CD8-positive, alpha-beta memory T cell (primary cell): ENCODE data around the gene IRF2BP2. TPM values are rescaled to one million over a fixed set of nuclear protein-coding genes. Genes with fewer than 3 reads are reported as not detected.
"Not testable (repeated sequence)": the region's sequence is repeated elsewhere in the genome, so short reads cannot be mapped to it uniquely, and the experiment has no call there.

ENCODE experiments used
- CTCF ChIA-PET: fragments of 350-600 bp; sonication (Branson Sonifier 250); formaldehyde crosslinking; loops from one replicate; lab custom pipeline; 2021; ENCODE audit warnings: antibody characterized with exemption; lab: Charles Lee
- POLR2A ChIA-PET: fragments of 350-600 bp; sonication (Branson Sonifier 250); formaldehyde crosslinking; loops from one replicate; lab custom pipeline; 2021; ENCODE audit warnings: antibody characterized with exemption; lab: Charles Lee
- DNase-seq, 5 donors: peaks; one replicate each; pipeline versions ENCODE4 v3.0.0 to v3.0.0-alpha.2; 2020 to 2022; ENCODE audit warnings: mixed read lengths in 1 of 5
- H3K27ac ChIP-seq: one replicate; pipeline ENCODE4 v1.7.0; 2013; ENCODE audit warnings: low read depth, mild to moderate bottlenecking, low read length, moderate library complexity
- H3K27me3 ChIP-seq: 2 replicates; pipeline ENCODE4 v1.7.0; 2013; ENCODE audit warnings: low read length, mild to moderate bottlenecking; ENCODE audit not compliant: insufficient read depth, poor library complexity, severe bottlenecking
- H3K36me3 ChIP-seq: 2 replicates; pipeline ENCODE4 v1.7.0; 2013; ENCODE audit warnings: mild to moderate bottlenecking, low read length, moderate library complexity; ENCODE audit not compliant: insufficient read depth
- H3K4me1 ChIP-seq: 2 replicates; pipeline ENCODE4 v1.7.0; 2013; ENCODE audit warnings: mild to moderate bottlenecking, low read length, moderate library complexity; ENCODE audit not compliant: insufficient read depth
- H3K4me3 ChIP-seq: 2 replicates; pipeline ENCODE4 v1.7.0; 2013; ENCODE audit warnings: mild to moderate bottlenecking, low read length
- H3K9me3 ChIP-seq: 2 replicates; pipeline ENCODE4 v1.7.0; 2013; ENCODE audit warnings: mild to moderate bottlenecking, low read length
- H3K27ac Mint-ChIP-seq, 8 donors: one replicate each; pipeline ENCODE4 v1.8.0; 2020 to 2021; ENCODE audit warnings: mixed read lengths in 8 of 8, mild to moderate bottlenecking in 6 of 8, inconsistent platforms in 3 of 8, moderate library complexity in 3 of 8
- H3K27me3 Mint-ChIP-seq, 2 donors: one replicate each; pipeline ENCODE4 v1.8.0; 2020 to 2021; ENCODE audit warnings: mixed read lengths in 2 of 2, mild to moderate bottlenecking in 1 of 2, moderate library complexity in 1 of 2
- H3K36me3 Mint-ChIP-seq, 3 donors: one replicate each; pipeline ENCODE4 v1.8.0; 2020 to 2021; ENCODE audit warnings: mixed read lengths in 3 of 3, inconsistent platforms in 1 of 3, mild to moderate bottlenecking in 1 of 3
- H3K4me1 Mint-ChIP-seq, 3 donors: one replicate each; pipeline ENCODE4 v1.8.0; 2020 to 2021; ENCODE audit warnings: mixed read lengths in 3 of 3, inconsistent platforms in 1 of 3, mild to moderate bottlenecking in 1 of 3
- H3K4me3 Mint-ChIP-seq, 7 donors: one replicate each; pipeline ENCODE4 v1.8.0; 2020 to 2021; ENCODE audit warnings: mixed read lengths in 7 of 7, mild to moderate bottlenecking in 6 of 7, moderate library complexity in 4 of 7, inconsistent platforms in 2 of 7
- H3K9me3 Mint-ChIP-seq, 5 donors: one replicate each; pipeline ENCODE4 v1.8.0; 2020 to 2022; ENCODE audit warnings: mixed read lengths in 5 of 5, mild to moderate bottlenecking in 3 of 5, moderate library complexity in 2 of 5, inconsistent platforms in 1 of 5
- polyA plus RNA-seq: library from polyadenylated mRNA; unstranded; fragments of 300-500 nt; fragmentation: Illumina TruSeq; gene quantifications from one replicate; pipeline ENCODE4 v1.2.3, GENCODE V29; 2021
- total RNA-seq, 2 experiments: library from RNA; stranded (reverse); gene quantifications; one replicate each; pipeline ENCODE4 v1.2.3, GENCODE V29; 2021

Gene IRF2BP2
- total and polyA plus RNA-seq, 3 experiments from 2014 or later: 42.5 to 98.4 (median 91.8) TPM

DNA sequence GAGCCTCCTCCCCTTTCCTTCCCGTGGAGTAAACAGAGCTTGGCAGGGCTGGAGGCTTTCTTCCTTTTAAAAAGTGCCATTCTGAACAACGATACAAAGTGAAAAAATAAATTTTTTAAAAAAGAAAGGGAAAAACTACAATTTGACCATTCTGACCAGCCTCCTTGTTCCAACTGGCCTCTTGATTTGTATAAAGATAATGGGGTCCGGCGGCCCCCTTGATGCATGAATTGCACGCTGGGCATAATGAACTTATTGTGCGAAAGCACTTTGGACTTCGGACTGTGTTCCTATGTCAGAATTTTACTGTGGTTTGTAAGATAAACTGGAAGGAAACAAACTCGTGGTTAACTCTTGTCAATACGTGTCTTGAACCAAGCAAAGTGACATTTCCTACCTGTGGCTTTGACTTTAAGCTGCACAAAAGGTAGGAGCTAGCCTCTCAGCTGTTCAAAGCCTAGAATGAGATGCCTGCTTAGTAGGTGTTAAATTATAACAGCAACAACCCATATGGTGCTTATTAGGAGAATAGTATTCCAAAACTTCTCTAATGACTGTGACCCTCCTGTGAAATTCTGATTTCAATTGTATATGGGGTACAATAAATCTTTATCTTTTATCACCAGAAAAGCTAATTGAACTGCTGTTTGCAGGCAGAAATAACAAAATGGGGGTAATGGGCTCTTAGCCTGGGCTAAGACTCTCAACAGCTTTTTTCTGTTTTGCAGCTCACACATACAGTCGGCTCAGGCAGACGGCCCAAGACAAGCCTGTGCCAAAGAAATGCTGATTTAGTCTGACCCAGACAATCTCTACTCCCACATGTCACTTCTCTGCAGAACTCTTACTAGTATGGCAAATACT lies 9.3 kb downstream of the IRF2BP2 start:
- H3K27me3 ChIP-seq: no peaks in the 10 kb centered on the region
- H3K4me1 ChIP-seq: peaks cover 65% of the 10 kb centered on the region
- Mint-ChIP-seq H3K27ac (peak overlapping the region; percentile 93 to 99 (median 98)), H3K27me3 (no peaks in the 10 kb centered on the region), H3K4me1 (peaks cover 54 to 68% (median 66%) of the 10 kb centered on the region in 3 donors), H3K4me3 (peak overlapping the region; percentile 82 to 90 (median 89)), H3K9me3 (no peaks in the 10 kb centered on the region), H3K36me3 (peaks cover 2 to 21% (median 13%) of the 10 kb centered on the region in 3 donors)
- DNase-seq: peak in 2 of 5 donors; percentile 71
- ChIA-PET POLR2A (interaction anchor here (0.5 to 3.5 kb wide), 10 partner anchors 10 to 483 kb away, joined by 3 to 101 read pairs (median 4); partner anchors contain the start of gene IRF2BP2), CTCF (interaction anchor here (0.8 to 9.5 kb wide), 6 partner anchors 12 to 484 kb away, joined by 3 to 72 read pairs (median 4); partner anchors contain the start of gene IRF2BP2)
- H3K9me3 ChIP-seq: no peaks in the 10 kb centered on the region
- H3K4me3 ChIP-seq: peak overlapping the region; percentile 38
- H3K27ac ChIP-seq: peak overlapping the region; percentile 95
- no peaks in the 10 kb centered on the region for H3K36me3 ChIP-seq

DNA sequence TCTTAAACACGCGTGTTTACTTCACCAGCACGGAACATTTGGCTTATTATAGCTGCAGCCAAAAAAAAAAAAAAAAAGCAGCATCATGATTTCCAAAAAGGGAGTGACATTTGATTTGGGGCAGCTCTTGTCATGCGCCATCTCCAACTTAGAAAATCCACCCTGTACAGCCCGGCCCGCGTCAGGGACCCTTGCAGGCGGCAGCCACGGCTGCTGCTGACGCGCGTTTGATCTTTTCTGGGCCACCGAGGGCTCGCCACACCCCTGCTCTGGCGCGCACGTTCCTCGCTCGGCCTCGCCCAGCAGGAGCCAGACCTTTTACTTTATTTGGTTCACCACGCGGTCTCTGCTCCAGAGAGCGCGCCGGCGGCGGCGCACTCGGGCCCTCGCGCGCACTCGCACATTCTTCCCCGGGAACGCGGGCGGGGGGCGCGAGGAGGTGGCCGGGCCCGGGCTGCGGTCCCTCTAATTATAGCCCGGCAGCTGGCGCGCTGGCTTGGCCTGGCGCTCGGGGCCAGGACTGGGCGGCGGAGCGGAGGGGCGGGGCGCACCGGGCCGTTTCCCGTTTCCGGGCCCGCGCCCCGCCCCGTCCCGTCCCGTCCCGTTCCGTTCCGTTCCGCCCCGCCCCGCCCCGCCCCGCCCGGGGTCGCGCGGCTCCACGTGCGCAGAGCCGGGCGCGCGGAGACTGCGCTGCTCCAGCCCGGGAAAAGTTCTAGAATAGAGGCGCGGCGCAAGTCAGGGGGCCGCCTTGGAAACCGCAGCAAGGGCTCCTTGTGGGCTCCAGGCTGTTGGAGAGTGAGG lies 10.2 kb downstream of the IRF2BP2 start:
- no peaks in the 10 kb centered on the region for H3K27me3 Mint-ChIP-seq
- ChIA-PET POLR2A (interaction anchor here (0.6 to 3.5 kb wide), 8 partner anchors 11 to 412 kb away, joined by 3 to 101 read pairs (median 6); partner anchors contain the start of gene IRF2BP2), CTCF (interaction anchor here (0.8 to 9.5 kb wide), 4 partner anchors 13 to 485 kb away, joined by 3 to 72 read pairs (median 36); partner anchors contain the start of gene IRF2BP2)
- Histone ChIP-seq H3K4me1 (peaks cover 59% of the 10 kb centered on the region), H3K4me3 (peak overlapping the region; percentile 64), H3K36me3 (no peaks in the 10 kb centered on the region), H3K27ac (peak overlapping the region; percentile 95), H3K9me3 (no peaks in the 10 kb centered on the region), H3K27me3 (no peaks in the 10 kb centered on the region)
- H3K4me1 Mint-ChIP-seq: peaks cover 50 to 63% (median 58%) of the 10 kb centered on the region in 3 donors
- peaks cover under 1 to 14% (median 11%) of the 10 kb centered on the region in 3 donors for H3K36me3 Mint-ChIP-seq
- H3K9me3 Mint-ChIP-seq: no peaks in the 10 kb centered on the region
- peak overlapping the region; percentile 87 to 90 (median 90) for H3K4me3 Mint-ChIP-seq
- peak overlapping the region; percentile 93 to 99 (median 98) for H3K27ac Mint-ChIP-seq
- peak; percentile 72 to 86 (median 75) for DNase-seq

GRCh38 chr1:234598974-234599616 lies 10.9 kb downstream of the IRF2BP2 start:
- peaks cover 0 to 11% (median 8%) of the 10 kb centered on the region in 3 donors for H3K36me3 Mint-ChIP-seq
- peaks cover 44 to 58% (median 50%) of the 10 kb centered on the region in 3 donors for H3K4me1 Mint-ChIP-seq
- H3K27ac Mint-ChIP-seq: peak overlapping the region; percentile 90 to 97 (median 92)
- ChIA-PET CTCF (interaction anchor here (0.8 to 9.5 kb wide), 7 partner anchors 13 to 485 kb away, joined by 3 to 72 read pairs (median 6); partner anchors contain the start of gene IRF2BP2), POLR2A (interaction anchor here (0.6 to 3.5 kb wide), 3 partner anchors 12 to 477 kb away, joined by 3 to 101 read pairs (median 4); partner anchors contain the start of gene IRF2BP2)
- H3K27ac ChIP-seq: peak overlapping the region; percentile 95
- peaks cover 51% of the 10 kb centered on the region for H3K4me1 ChIP-seq
- H3K4me3 ChIP-seq: peak overlapping the region; percentile 64
- no peaks in the 10 kb centered on the region for H3K27me3 Mint-ChIP-seq
- H3K4me3 Mint-ChIP-seq: peak overlapping the region; percentile 80 to 90 (median 87)
- no peaks in the 10 kb centered on the region for H3K9me3 Mint-ChIP-seq
- no peaks in the 10 kb centered on the region for H3K27me3 ChIP-seq
- H3K36me3 ChIP-seq: no peaks in the 10 kb centered on the region
- no peaks in the 10 kb centered on the region for H3K9me3 ChIP-seq
- DNase-seq: no peak

DNA sequence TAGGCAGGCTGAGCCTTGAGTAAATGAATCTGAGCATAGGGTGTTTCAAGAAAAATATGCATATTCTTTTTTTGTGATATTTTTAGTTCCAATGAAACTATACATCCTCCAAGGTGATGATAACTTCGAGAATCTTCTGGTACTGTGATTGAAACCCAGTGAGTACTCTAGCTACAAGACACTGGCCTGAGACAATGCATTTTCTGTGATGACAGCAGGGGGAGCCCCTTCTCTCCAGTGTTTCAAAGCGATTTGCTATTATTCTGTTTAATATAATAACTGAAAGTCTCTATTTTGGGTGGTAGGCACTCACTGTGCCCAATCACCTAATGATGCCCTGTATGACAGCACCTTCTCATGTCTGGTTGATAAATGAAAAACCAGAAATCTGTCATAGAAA lies 12.1 kb downstream of the IRF2BP2 start:
- no peak overlapping the region for H3K27ac ChIP-seq
- no peaks in the 10 kb centered on the region for H3K9me3 ChIP-seq
- no peak overlapping the region for H3K4me3 ChIP-seq
- no peaks in the 10 kb centered on the region for H3K27me3 ChIP-seq
- peaks cover 33 to 46% (median 38%) of the 10 kb centered on the region in 3 donors for H3K4me1 Mint-ChIP-seq
- no peak overlapping the region for H3K4me3 Mint-ChIP-seq
- DNase-seq: peak; percentile 31 to 74 (median 44)
- peak overlapping the region in 3 of 8 donors; percentile 4 to 86 (median 61) for H3K27ac Mint-ChIP-seq
- H3K36me3 Mint-ChIP-seq: peaks cover 0 to 7% (median 5%) of the 10 kb centered on the region in 3 donors
- POLR2A ChIA-PET: interaction anchor here (0.6 to 1.0 kb wide), 3 partner anchors 8 to 489 kb away, joined by 4 to 5 read pairs (median 4); no protein-coding TSS in a partner anchor
- H3K9me3 Mint-ChIP-seq: no peaks in the 10 kb centered on the region
- CTCF ChIA-PET: interaction anchor here (0.8 to 9.5 kb wide), 14 partner anchors 9 to 486 kb away, joined by 3 to 72 read pairs (median 3); partner anchors contain the start of gene IRF2BP2
- H3K4me1 ChIP-seq: peaks cover 39% of the 10 kb centered on the region
- H3K36me3 ChIP-seq: no peaks in the 10 kb centered on the region
- no peaks in the 10 kb centered on the region for H3K27me3 Mint-ChIP-seq

DNA sequence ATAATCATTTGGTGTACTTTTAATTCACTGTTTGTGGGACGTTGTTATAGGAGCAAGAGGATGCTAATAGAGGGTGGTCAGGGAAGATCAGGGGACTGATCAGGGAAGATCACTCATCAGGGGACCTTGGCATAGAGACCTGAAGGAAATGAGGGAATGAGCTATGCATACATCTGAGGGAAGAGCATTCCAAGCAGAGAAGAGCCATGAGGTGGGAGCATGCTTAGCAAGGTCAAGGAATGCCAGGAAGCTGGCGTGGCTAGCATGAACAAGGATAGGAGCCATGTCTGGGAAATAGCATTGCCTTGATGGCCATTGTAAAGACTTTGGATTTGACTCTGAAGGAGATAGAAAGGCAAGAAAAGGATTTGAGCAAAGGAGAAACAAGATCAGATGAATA lies 14.1 kb downstream of the IRF2BP2 start:
- H3K27ac Mint-ChIP-seq: peak overlapping the region in 3 of 8 donors; percentile 17 to 64 (median 48)
- H3K9me3 Mint-ChIP-seq: no peaks in the 10 kb centered on the region
- CTCF ChIA-PET: interaction anchor here (1.6 to 9.5 kb wide), 2 partner anchors 12 to 488 kb away, joined by 3 to 72 read pairs; no protein-coding TSS in a partner anchor
- Histone ChIP-seq H3K27ac (no peak overlapping the region), H3K4me1 (peaks cover 20% of the 10 kb centered on the region), H3K4me3 (no peak overlapping the region), H3K9me3 (no peaks in the 10 kb centered on the region), H3K36me3 (no peaks in the 10 kb centered on the region), H3K27me3 (no peaks in the 10 kb centered on the region)
- no peak for DNase-seq
- peak overlapping the region in 2 of 7 donors; percentile 5 to 10 for H3K4me3 Mint-ChIP-seq
- H3K4me1 Mint-ChIP-seq: peaks cover 13 to 26% (median 18%) of the 10 kb centered on the region in 3 donors
- POLR2A ChIA-PET: no interaction called here
- peaks cover 0 to 2% of the 10 kb centered on the region in 2 donors for H3K27me3 Mint-ChIP-seq
- H3K36me3 Mint-ChIP-seq: peaks cover 0 to 4% (median 0%) of the 10 kb centered on the region in 3 donors

GRCh38 chr1:234594575-234594974 lies 15.4 kb downstream of the IRF2BP2 start:
- POLR2A ChIA-PET, H3K27ac ChIP-seq, H3K4me3 ChIP-seq, H3K9me3 ChIP-seq, H3K27me3 ChIP-seq, DNase-seq, H3K9me3 Mint-ChIP-seq, H3K27me3 Mint-ChIP-seq, H3K36me3 ChIP-seq, H3K36me3 Mint-ChIP-seq, H3K4me3 Mint-ChIP-seq: not testable (repeated sequence)
- H3K4me1 Mint-ChIP-seq: peaks cover 5 to 17% (median 10%) of the 10 kb centered on the region in 3 donors
- CTCF ChIA-PET: interaction anchor here (9.5 kb wide), 1 partner anchor 490 kb away, joined by 72 read pairs; no protein-coding TSS in a partner anchor
- peaks cover 12% of the 10 kb centered on the region for H3K4me1 ChIP-seq
- H3K27ac Mint-ChIP-seq: peak overlapping the region in 1 of 8 donors; percentile 19
